C4-2B (cell line): ENCODE results near the gene DOCK11.

Experiments
- CTCF ChIP-seq: fragments of 450-650 bp; conservative IDR thresholded peaks from 2 replicates; pipeline ENCODE4 v1.5.1; 2017; ENCODE audit warnings: mild to moderate bottlenecking
- ZFX ChIP-seq: fragments of 450-650 bp; IDR thresholded peaks from 2 replicates; pipeline ENCODE4 v1.6.1; 2017

- TF ChIP-seq CTCF = no peak
- TF ChIP-seq ZFX = no peak
These were observed 70.7 kb downstream of the DOCK11 start for GRCh38 chrX:118566359-118566758.
